ENCODE data around the gene GRM7.

- TF ChIP-seq SETDB1 (IDR thresholded peaks at IDR 0.05; ENCODE audit: insufficient read length, low read length) = no peak
- TF ChIP-seq ZSCAN23 (tag by site-specific recombination; IDR thresholded peaks at IDR 0.05) = no peak
- TF ChIP-seq CTCF (tag by site-specific recombination; IDR thresholded peaks at IDR 0.05) = no peak
- no peak for TF ChIP-seq ZFP3 (tag by site-specific recombination; IDR thresholded peaks at IDR 0.05; ENCODE audit: low read depth)
- no peak for TF ChIP-seq BCL11A (tag by site-specific recombination; IDR thresholded peaks at IDR 0.05; ENCODE audit: low read depth)
- TF ChIP-seq REPIN1 (tag by site-specific recombination; IDR thresholded peaks at IDR 0.05; ENCODE audit: low read depth) = no peak
- TF ChIP-seq ZNF311 (tag by site-specific recombination; IDR thresholded peaks at IDR 0.05; ENCODE audit: borderline replicate concordance) = no peak
- no peak for TF ChIP-seq GLI2 (tag by site-specific recombination; IDR thresholded peaks at IDR 0.05; ENCODE audit: borderline replicate concordance, low read depth)
- TF ChIP-seq ZNF274 (IDR thresholded peaks at IDR 0.05; ENCODE audit: low read length) = no peak
- TF ChIP-seq ZNF274 (tag by site-specific recombination; IDR thresholded peaks at IDR 0.05; ENCODE audit: borderline replicate concordance) = no peak
- TF ChIP-seq ZNF239 (tag by site-specific recombination; IDR thresholded peaks at IDR 0.05) = no peak
- TF ChIP-seq PBX3 (CRISPR knock-in tag; IDR thresholded peaks at IDR 0.05) = no peak
- TF ChIP-seq ELK4 (IDR thresholded peaks at IDR 0.05; ENCODE audit: borderline replicate concordance, low read depth, low read length) = no peak
- no peak for TF ChIP-seq ZBTB1 (tag by site-specific recombination; IDR thresholded peaks at IDR 0.05)
Observed at GRCh38 chr3:7095116-7095515, 234.2 kb downstream of the GRM7 start.
